Body of pancreas (tissue), 4 donors: Measurements from ENCODE around the gene DDAH2. TPM values are rescaled to one million over a fixed set of nuclear protein-coding genes. Genes with fewer than 3 reads are reported as not detected.

Source experiments
- ATAC-seq: fragments of 150-250 bp; one replicate; pipeline ENCODE4 v1.9.1; 2016
- DNase-seq, 4 donors: peaks; one replicate each; pipeline ENCODE4 v3.0.0-alpha.2; 2019
- H3K27ac ChIP-seq, 4 donors: fragments of 200-600 bp; sonication (generic); 1 replicate in 3 of 4; 2 replicates in 1 of 4; pipeline versions ENCODE4 v1.5.1 to v1.6.1; 2016 to 2019; ENCODE audit warnings: mild to moderate bottlenecking in 1 of 4, mixed read lengths in 1 of 4, moderate library complexity in 1 of 4
- H3K27me3 ChIP-seq, 2 donors: fragments of 200-600 bp; sonication (generic); one replicate each; pipeline ENCODE4 v1.6.0; 2016; ENCODE audit warnings: mild to moderate bottlenecking in 1 of 2
- H3K36me3 ChIP-seq, 2 donors: fragments of 200-600 bp; sonication (generic); replicated peaks in 1 of 2; 2 replicates each; pipeline ENCODE4 v1.5.1; 2016; ENCODE audit warnings: low read depth in 2 of 2; ENCODE audit not compliant: insufficient read depth in 1 of 2
- H3K4me1 ChIP-seq: fragments of 200-600 bp; sonication (generic); one replicate; pipeline ENCODE4 v1.6.0; 2016
- H3K4me3 ChIP-seq, 2 donors: fragments of 200-600 bp; sonication (generic); 1 replicate in 1 of 2; 2 replicates in 1 of 2; pipeline ENCODE4 v1.5.1; 2016 to 2019
- H3K9me3 ChIP-seq, 3 donors: fragments of 200-600 bp; sonication (generic); 1 replicate in 2 of 3; 2 replicates in 1 of 3; pipeline ENCODE4 v1.5.1; 2016
- CTCF ChIP-seq, 7 experiments: fragments of 450-650 bp in 4 of 7; fragments of 200-600 bp in 3 of 7; sonication (generic) in 3 of 7; IDR thresholded peaks; one replicate each; pipeline ENCODE4 v1.5.1; 2016 to 2019; ENCODE audit warnings: antibody characterized with exemption in 7 of 7
- POLR2A ChIP-seq, 3 donors: fragments of 450-650 bp; IDR thresholded peaks; one replicate each; pipeline ENCODE4 v1.6.1; 2016; ENCODE audit warnings: antibody characterized with exemption in 3 of 3, mild to moderate bottlenecking in 2 of 3
- WGBS, 2 donors: methylation state at CpG; one replicate each; pipeline ENCODE4 v1.1.5; 2017; 5-methylcytosine and 5-hydroxymethylcytosine counted together
- intact Hi-C: fragments of 100-400 bp; cut with DNase I; formaldehyde crosslinking; loops from one replicate; pipeline ENCODE4 v1.15.1; 2023
- total RNA-seq, 2 donors: library from RNA; depleted of rRNA; stranded (reverse); fragments of >200 nt; gene quantifications; one replicate each; pipeline ENCODE4 v1.1.0, GENCODE V29; 2016

The DDAH2 gene
- total RNA-seq, 2 donors from 2014 or later: 23.6 to 40.5 TPM

GRCh38 chr6:31737315-31737990, 8.4 kb upstream of the DDAH2 start:
- TF ChIP-seq CTCF (IDR thresholded peaks at IDR 0.05) (no peak), POLR2A (IDR thresholded peaks at IDR 0.05) (no peak)
- ATAC-seq (no peak), DNase-seq (peak in 1 of 4 donors; percentile 25)
- Histone ChIP-seq H3K36me3 (peaks cover 4% of the 10 kb centered on the region in 2 donors), H3K27me3 (no peaks in the 10 kb centered on the region), H3K27ac (peak overlapping the region; percentile 86 to 93 (median 90)), H3K4me3 (no peak overlapping the region), H3K9me3 (no peaks in the 10 kb centered on the region), H3K4me1 (peaks cover 58% of the 10 kb centered on the region)
- intact Hi-C loops: no loop called here
- WGBS, 2 donors: 40 to 48% methylated on average over 6 to 7 of the region's 7 CpGs

GRCh38 chr6:31736768-31737314, 7.7 kb upstream of the DDAH2 start:
- intact Hi-C loops: no loop called here
- Histone ChIP-seq H3K36me3 (peaks cover 9% of the 10 kb centered on the region in 2 donors), H3K27me3 (no peaks in the 10 kb centered on the region), H3K4me3 (peak overlapping the region in 1 of 2 donors; percentile 35), H3K4me1 (peaks cover 58% of the 10 kb centered on the region), H3K9me3 (no peaks in the 10 kb centered on the region), H3K27ac (peak overlapping the region; percentile 86 to 93 (median 90))
- no peak for ATAC-seq
- DNase-seq: peak in 1 of 4 donors; percentile 18
- WGBS, 2 donors: 31 to 48% methylated on average over 8 to 10 of the region's 10 CpGs
- TF ChIP-seq CTCF (IDR thresholded peaks at IDR 0.05) (no peak), POLR2A (IDR thresholded peaks at IDR 0.05) (no peak)

- no peaks in the 10 kb centered on the region for H3K9me3 ChIP-seq
- ATAC-seq: peak; percentile 58
- H3K4me3 ChIP-seq: peak within 1 kb of the TSS; percentile 35 to 46
- peak; percentile 72 to 93 (median 91) for TF ChIP-seq POLR2A (IDR thresholded peaks at IDR 0.05)
- no peak for TF ChIP-seq CTCF (IDR thresholded peaks at IDR 0.05)
- H3K27ac ChIP-seq: peak within 1 kb of the TSS; percentile 86 to 93 (median 90)
- H3K27me3 ChIP-seq: no peaks in the 10 kb centered on the region
- peaks cover 58% of the 10 kb centered on the region for H3K4me1 ChIP-seq
- peaks cover 9 to 14% of the 10 kb centered on the region in 2 donors for H3K36me3 ChIP-seq
- DNase-seq: peak; percentile 82 to 87 (median 84)
- 0 to 1% methylated on average over 11 to 24 of the region's 24 CpGs for WGBS, 2 donors
- intact Hi-C loops: no loop called here
Measured at GRCh38 chr6:31736021-31736767, 7.1 kb upstream of the DDAH2 start, which contains the start of gene CLIC1. TSS of gene CLIC1 (minus strand) at chr6:31736530. CDS start at chr6:31736300, 230 bp downstream.

GRCh38 chr6:31734821-31735406, 5.8 kb upstream of the DDAH2 start:
- Histone ChIP-seq H3K4me1 (peaks cover 58% of the 10 kb centered on the region), H3K9me3 (no peaks in the 10 kb centered on the region), H3K36me3 (peaks cover 9 to 14% of the 10 kb centered on the region in 2 donors), H3K27ac (peak overlapping the region; percentile 86 to 93 (median 90)), H3K27me3 (no peaks in the 10 kb centered on the region), H3K4me3 (peak overlapping the region; percentile 35 to 46)
- TF ChIP-seq CTCF (IDR thresholded peaks at IDR 0.05): no peak
- TF ChIP-seq POLR2A (IDR thresholded peaks at IDR 0.05): peak in 1 of 3 donors; percentile 25
- intact Hi-C loops: no loop called here
- DNase-seq (peak in 3 of 4 donors; percentile 30 to 62 (median 50)), ATAC-seq (no peak)
- 17 to 40% methylated on average over 14 to 18 of the region's 18 CpGs for WGBS, 2 donors
